Femur (tissue), 1 donor: ENCODE data around the gene MFN2.
"Not testable (repeated sequence)": the region's sequence is repeated elsewhere in the genome, so short reads cannot be mapped to it uniquely, and the experiment has no call there.

Experiments used
- DNase-seq: peaks from one replicate; pipeline ENCODE4 v3.0.0-alpha.2; 2017

Gene MFN2

GRCh38 chr1:11979851-11980675, at the start of gene MFN2:
MFN2 (plus strand) TSS chr1:11980444; CDS start chr1:11989169, 8,725 bp downstream.
- peak; percentile 98 for DNase-seq

- DNase-seq, result no peak
Measured at GRCh38 chr1:11930571-11931445, 49.4 kb upstream of the MFN2 start.

- DNase-seq, result no peak
Measured at GRCh38 chr1:11931845-11932244, 48.4 kb upstream of the MFN2 start.

- DNase-seq, result peak; percentile 94
Measured at GRCh38 chr1:11934302-11935056, 45.8 kb upstream of the MFN2 start, which contains the start of gene PLOD1. PLOD1 (plus strand) TSS chr1:11934717; CDS start chr1:11934780, 63 bp downstream.

- DNase-seq, result no peak
Measured at GRCh38 chr1:11935057-11935412, 45.2 kb upstream of the MFN2 start.

- not testable (repeated sequence) for DNase-seq
Measured at GRCh38 chr1:11935733-11936132, 44.5 kb upstream of the MFN2 start.

GRCh38 chr1:11938722-11939526, 41.3 kb upstream of the MFN2 start:
- peak; percentile 73 for DNase-seq

- DNase-seq, result not testable (repeated sequence)
Measured at GRCh38 chr1:11939794-11940193, 40.5 kb upstream of the MFN2 start.

GRCh38 chr1:11940260-11940921, 39.9 kb upstream of the MFN2 start:
- peak; percentile 53 for DNase-seq

- DNase-seq, result no peak
Measured at GRCh38 chr1:11942280-11942679, 38.0 kb upstream of the MFN2 start.

GRCh38 chr1:11943619-11944018, 36.6 kb upstream of the MFN2 start:
- DNase-seq, result no peak

GRCh38 chr1:11944358-11944931, 35.8 kb upstream of the MFN2 start:
- DNase-seq, result peak; percentile 60

GRCh38 chr1:11946647-11947046, 33.6 kb upstream of the MFN2 start:
- no peak for DNase-seq

GRCh38 chr1:11948822-11949458, 31.3 kb upstream of the MFN2 start:
- DNase-seq, result no peak

- no peak for DNase-seq
Measured at GRCh38 chr1:11951901-11952300, 28.3 kb upstream of the MFN2 start.

GRCh38 chr1:11952455-11953109, 27.7 kb upstream of the MFN2 start:
- DNase-seq, result no peak

- no peak for DNase-seq
Measured at GRCh38 chr1:11955221-11955620, 25.0 kb upstream of the MFN2 start.

- no peak for DNase-seq
Measured at GRCh38 chr1:11957398-11957797, 22.8 kb upstream of the MFN2 start.

- no peak for DNase-seq
Measured at GRCh38 chr1:11957897-11958296, 22.3 kb upstream of the MFN2 start.

- no peak for DNase-seq
Measured at GRCh38 chr1:11960276-11960675, 20.0 kb upstream of the MFN2 start.
